ENCODE data around the gene UNC119.
"Not testable (repeated sequence)": the region's sequence is repeated elsewhere in the genome, so short reads cannot be mapped to it uniquely, and the experiment has no call there.

The UNC119 gene

DNA sequence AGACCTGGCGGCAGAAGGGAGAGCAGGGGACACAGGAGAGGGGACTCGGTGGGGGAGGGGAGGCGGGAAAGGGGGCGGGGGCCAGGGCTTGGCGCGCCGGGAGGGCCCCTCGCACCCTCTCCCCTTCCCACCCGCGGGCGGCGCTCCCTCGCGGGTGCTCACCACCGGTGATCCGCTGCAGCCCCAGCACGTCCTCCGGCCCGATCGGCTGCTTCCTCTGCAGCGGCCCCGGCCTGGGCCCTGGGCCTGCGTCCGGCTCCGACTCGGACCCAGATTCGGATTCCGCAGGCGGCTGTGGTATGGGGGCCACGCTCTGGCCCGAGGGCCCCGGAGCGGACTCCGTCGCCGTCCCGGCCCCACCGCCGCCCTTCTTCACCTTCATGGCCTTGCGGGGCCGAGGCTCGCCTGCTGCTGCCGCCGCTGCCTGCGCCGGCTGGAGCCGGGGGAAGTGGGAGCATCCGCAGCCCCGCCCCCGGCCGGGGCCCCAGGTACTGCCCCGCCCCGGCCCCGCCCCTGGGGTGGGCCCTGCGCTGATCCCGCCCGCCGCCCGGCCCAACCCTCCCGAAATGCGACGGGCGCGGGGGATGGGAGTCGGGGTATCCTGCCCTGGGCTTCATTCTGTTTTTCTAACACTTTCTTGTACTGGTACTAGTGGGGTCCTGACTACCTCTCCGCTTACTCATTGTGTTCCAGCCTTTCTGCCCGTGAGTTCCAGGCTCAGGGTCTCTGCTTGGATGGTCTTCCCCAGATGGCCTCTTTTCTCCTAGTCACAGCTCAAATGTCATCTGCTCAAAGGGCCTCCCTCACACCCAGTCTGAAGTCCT, at the start of gene UNC119:
Gene UNC119, minus strand, starts transcription at position 449 of the 824 bp plus-strand sequence. Its CDS starts 67 bp downstream, at position 382.
- peak; percentile 72 to 82 for DNase-seq (ENCODE audit: low read depth in 2 of 2)

GRCh38 chr17:28599311-28600184, 47.1 kb upstream of the UNC119 start:
- DNase-seq (ENCODE audit: low read depth in 2 of 2), result peak; percentile 46 to 55

DNA sequence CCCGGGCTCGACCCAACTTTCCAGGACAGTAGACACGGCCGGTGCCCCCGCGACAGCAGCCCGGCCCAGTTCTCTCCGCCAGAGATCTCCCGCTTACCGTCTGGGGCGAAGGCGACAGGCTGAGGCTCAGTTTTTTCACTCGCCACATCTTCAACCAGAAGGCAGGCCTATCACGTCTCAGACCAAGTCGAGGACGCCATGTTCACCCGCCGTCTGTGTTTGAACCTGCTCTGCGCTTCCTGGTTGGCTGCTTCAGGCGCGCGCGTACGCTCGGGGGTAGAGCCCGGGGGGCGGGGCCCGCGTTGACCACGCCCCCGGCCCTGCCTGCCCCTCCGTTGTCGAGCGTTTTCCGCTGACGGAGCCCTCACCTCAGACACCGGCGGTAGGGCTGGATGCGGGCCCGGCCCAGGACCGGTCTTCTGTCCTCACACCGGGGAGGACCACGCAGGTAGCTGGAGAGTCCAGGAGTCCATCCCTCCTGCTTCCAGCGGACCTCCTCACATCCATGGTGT, 46.4 kb upstream of the UNC119 start, which contains the start of gene SPAG5:
Gene SPAG5, minus strand, starts transcription at position 227 of the 512 bp plus-strand sequence. Its CDS starts 79 bp downstream, at position 148.
- DNase-seq (ENCODE audit: low read depth in 2 of 2), result peak; percentile 91 to 92

DNA sequence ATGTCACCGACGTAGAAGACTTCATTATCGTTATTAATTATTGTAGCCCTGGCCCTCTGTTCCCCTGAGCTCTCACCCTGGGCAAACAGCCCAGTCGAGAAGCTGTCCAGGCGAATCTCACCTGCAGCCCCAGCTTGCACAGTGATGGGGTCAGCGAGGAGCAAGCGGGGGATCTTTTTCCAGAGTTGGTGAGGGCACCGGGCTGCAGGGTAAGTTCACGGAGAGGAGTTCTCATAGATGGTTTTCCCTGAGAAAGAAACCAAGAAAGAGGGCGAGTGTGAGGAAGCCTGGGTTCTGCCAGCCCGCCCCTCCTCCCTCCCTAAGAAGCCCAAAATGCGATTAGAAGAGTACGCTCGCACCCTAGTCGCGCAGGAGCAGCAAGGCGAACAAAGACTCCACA, 46.0 kb upstream of the UNC119 start:
- DNase-seq (ENCODE audit: low read depth in 2 of 2), result no peak

- DNase-seq (ENCODE audit: low read depth in 2 of 2), result no peak
Observed at GRCh38 chr17:28597606-28598383, 45.4 kb upstream of the UNC119 start.

- DNase-seq (ENCODE audit: low read depth in 2 of 2), result no peak
Observed at GRCh38 chr17:28592260-28592659, 39.8 kb upstream of the UNC119 start.

- no peak for DNase-seq (ENCODE audit: low read depth in 2 of 2)
Observed at GRCh38 chr17:28585851-28586250, 33.4 kb upstream of the UNC119 start.

- DNase-seq (ENCODE audit: low read depth in 2 of 2), result no peak
Observed at GRCh38 chr17:28584434-28584833, 32.0 kb upstream of the UNC119 start.

DNA sequence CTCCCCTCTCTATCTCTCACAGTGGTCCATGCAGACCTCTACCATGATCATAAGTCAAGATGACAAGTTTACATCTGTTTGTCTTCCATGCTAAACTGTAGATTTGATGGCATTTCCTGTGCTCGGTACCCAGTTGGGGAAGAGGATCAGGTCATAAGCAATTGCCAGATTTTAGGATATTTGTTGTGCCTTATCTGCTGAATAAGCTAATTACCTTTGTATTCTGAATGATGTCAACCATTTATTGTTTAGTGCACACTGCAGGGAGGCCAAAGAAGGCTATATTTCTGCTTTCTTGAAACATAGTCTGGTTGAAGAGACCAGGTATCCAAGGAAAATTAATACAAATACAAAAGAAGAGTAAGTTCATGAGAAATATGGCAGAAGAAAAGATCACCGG, 30.1 kb upstream of the UNC119 start:
- no peak for DNase-seq (ENCODE audit: low read depth in 2 of 2)

- DNase-seq (ENCODE audit: low read depth in 2 of 2), result no peak
Observed at GRCh38 chr17:28580959-28581358, 28.5 kb upstream of the UNC119 start.

DNA sequence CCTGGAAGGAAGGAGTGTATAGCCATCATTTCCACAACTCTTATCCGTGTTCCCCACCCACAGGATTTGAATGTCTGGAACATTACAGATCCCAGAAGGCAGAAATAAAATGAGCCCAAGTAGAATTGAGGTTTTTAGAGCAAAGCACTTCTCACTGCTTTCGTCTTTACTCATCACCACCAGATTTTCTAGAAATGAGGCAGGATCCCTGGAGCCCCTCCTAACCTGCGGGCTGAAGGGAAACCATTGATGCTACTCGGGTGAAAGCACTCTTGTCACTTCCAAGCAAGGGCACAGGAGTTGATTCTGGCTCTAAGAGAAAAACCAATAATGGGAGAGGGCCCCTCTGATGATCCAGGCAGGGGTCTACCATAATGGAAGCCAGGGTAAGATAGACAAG, 27.1 kb upstream of the UNC119 start:
- DNase-seq (ENCODE audit: low read depth in 2 of 2), result no peak

GRCh38 chr17:28578246-28579195, 26.1 kb upstream of the UNC119 start:
- DNase-seq (ENCODE audit: low read depth in 2 of 2), result no peak

- no peak for DNase-seq (ENCODE audit: low read depth in 2 of 2)
Observed at GRCh38 chr17:28577466-28577824, 25.0 kb upstream of the UNC119 start.

GRCh38 chr17:28576758-28577465, 24.5 kb upstream of the UNC119 start, which contains the start of gene ALDOC:
Gene ALDOC, minus strand, starts transcription at chr17:28576895. Its CDS starts 1,363 bp downstream, at chr17:28575532.
- DNase-seq (ENCODE audit: low read depth in 2 of 2), result peak; percentile 97 to 100

GRCh38 chr17:28576016-28576415, 23.6 kb upstream of the UNC119 start:
- not testable (repeated sequence) for DNase-seq (ENCODE audit: low read depth in 2 of 2)

- no peak for DNase-seq (ENCODE audit: low read depth in 2 of 2)
Observed at GRCh38 chr17:28575126-28575795, 22.8 kb upstream of the UNC119 start.

GRCh38 chr17:28574526-28574925, 22.1 kb upstream of the UNC119 start:
- no peak for DNase-seq (ENCODE audit: low read depth in 2 of 2)

DNA sequence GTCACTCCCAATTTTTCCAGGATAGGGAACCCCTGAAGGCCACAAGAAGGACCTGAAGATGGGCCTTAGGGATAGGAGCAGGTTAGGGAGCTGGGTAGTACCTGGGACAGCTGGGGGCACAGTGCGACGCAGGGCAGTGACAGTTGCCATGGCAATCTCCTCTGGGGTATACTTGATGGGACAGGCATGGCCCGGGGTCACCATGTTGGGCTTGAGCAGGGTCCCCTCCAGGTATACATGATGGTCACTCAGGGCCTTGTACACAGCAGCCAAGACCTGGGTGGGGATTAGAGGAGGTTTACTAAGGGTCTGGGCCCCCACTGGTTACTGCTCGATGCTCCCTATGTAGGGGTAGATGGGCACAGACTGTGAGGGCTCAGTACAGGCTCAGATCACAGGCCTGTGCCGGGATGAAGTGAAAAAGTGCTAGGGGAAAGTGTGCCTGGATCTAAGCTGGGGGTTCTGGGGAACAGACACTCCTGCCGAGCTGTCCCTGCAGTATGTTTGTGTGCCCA, 21.6 kb upstream of the UNC119 start:
- DNase-seq (ENCODE audit: low read depth in 2 of 2), result no peak

GRCh38 chr17:28573521-28573920, 21.1 kb upstream of the UNC119 start:
- no peak for DNase-seq (ENCODE audit: low read depth in 2 of 2)

All from stimulated activated CD4-positive, alpha-beta T cell treated with anti-CD3 and anti-CD28 coated beads, Interleukin-1b, Interleukin-23, amount 100 ng/mL, for 4 hours (primary cell).